ENCODE measurements around the gene PEX1.

Gene PEX1

GRCh38 chr7:92437956-92438491, 90.3 kb downstream of the PEX1 start:
- no peak overlapping the region for H3K9ac ChIP-seq (ENCODE audit: low read length)

More at GRCh38 chr7:92437956-92438491, 90.3 kb downstream of the PEX1 start:
- H3K27ac ChIP-seq (ENCODE audit: low read depth, low read length): no peak overlapping the region
- no CpG with 5 or more reads among the region's 6 CpGs for WGBS (ENCODE audit: extremely low coverage, insufficient coverage, insufficient read length)
- no peaks in the 10 kb centered on the region for H3K27me3 ChIP-seq (ENCODE audit: insufficient read depth, low read length)
- H3K79me1 ChIP-seq (ENCODE audit: low read length): no peaks in the 10 kb centered on the region
- no peaks in the 10 kb centered on the region for H3K79me2 ChIP-seq (ENCODE audit: control insufficient read depth, insufficient read depth, low read length, poor library complexity)
- H4K91ac ChIP-seq (ENCODE audit: low read depth, low read length): no peak overlapping the region
- no peak overlapping the region for H4K12ac ChIP-seq (ENCODE audit: low read depth, low read length)
- no peak overlapping the region for H3K4ac ChIP-seq (ENCODE audit: low read depth, low read length)
- H3K4me3 ChIP-seq (ENCODE audit: low read depth, low read length): no peak overlapping the region
- no peak overlapping the region for H2AK5ac ChIP-seq (ENCODE audit: low read length)
- H2AFZ ChIP-seq (ENCODE audit: insufficient read depth, low read length, poor library complexity): no peak overlapping the region
- H3K14ac ChIP-seq (ENCODE audit: low read length): no peak overlapping the region
- H3K4me1 ChIP-seq (ENCODE audit: control insufficient read depth in 1 of 2, insufficient read depth in 2 of 2, low read length in 2 of 2): no peaks in the 10 kb centered on the region
- H2BK5ac ChIP-seq (ENCODE audit: low read depth, low read length, poor library complexity): no peak overlapping the region
- H2BK120ac ChIP-seq (ENCODE audit: insufficient read depth, low read length, poor library complexity): no peak overlapping the region
- H3K9me3 ChIP-seq (ENCODE audit: insufficient read depth, low read depth, low read length): no peaks in the 10 kb centered on the region
- H3K36me3 ChIP-seq (ENCODE audit: control insufficient read depth in 1 of 2, insufficient read depth in 2 of 2, low read length in 2 of 2): no peaks in the 10 kb centered on the region
- no peak for DNase-seq
- H4K8ac ChIP-seq (ENCODE audit: low read depth, low read length): no peak overlapping the region
- no peak overlapping the region for H3K4me2 ChIP-seq (ENCODE audit: low read length)
- no peak overlapping the region for H2BK12ac ChIP-seq (ENCODE audit: low read length)
- no peak overlapping the region for H3K23ac ChIP-seq (ENCODE audit: low read length)
- H3K18ac ChIP-seq (ENCODE audit: low read length): no peak overlapping the region

Data from trophoblast cell (in vitro differentiated cells and primary cell).